HuH-7 (cell line): Measurements from ENCODE around the gene GSTA4.
A peak's percentile ranks its signal among the peaks of the same experiment; 100 is the strongest.

Experiments used
- DNase-seq: peaks from one replicate; pipeline ENCODE4 v3.0.0; 2011; ENCODE audit warnings: low spot score

The GSTA4 gene

GRCh38 chr6:52995089-52995912 is at the start of gene GSTA4:
GSTA4 (minus strand) TSS chr6:52995284; CDS start chr6:52994243, 1,041 bp downstream.
- peak; percentile 70 for DNase-seq

- DNase-seq: no peak
Observed at GRCh38 chr6:53044572-53044971, 49.5 kb upstream of the GSTA4 start.

- DNase-seq: no peak
Observed at GRCh38 chr6:53044071-53044470, 49.0 kb upstream of the GSTA4 start.

DNA sequence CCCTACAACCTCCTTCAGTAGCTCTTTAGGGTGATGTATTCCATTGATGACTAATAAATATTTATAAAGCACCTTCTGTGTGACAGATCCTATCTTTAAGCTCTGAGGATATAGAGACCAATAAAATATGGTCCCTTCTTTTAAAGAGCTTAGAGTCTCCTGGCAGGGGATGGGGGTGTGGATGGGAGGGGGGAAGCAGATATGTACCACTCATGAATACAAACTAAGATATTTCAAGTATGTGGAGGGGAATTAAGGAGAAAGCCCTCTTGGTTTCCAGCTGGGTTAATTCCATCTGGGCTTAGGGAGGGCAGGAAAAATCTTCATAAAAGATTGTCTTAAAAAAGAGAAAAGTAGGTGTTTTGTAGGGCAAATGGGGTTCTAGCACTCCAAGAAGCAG is 48.5 kb upstream of the GSTA4 start:
- DNase-seq: no peak

GRCh38 chr6:53042112-53042511 is 47.0 kb upstream of the GSTA4 start:
- no peak for DNase-seq

GRCh38 chr6:53041356-53041755 is 46.3 kb upstream of the GSTA4 start:
- DNase-seq: no peak

- no peak for DNase-seq
Observed at GRCh38 chr6:53038596-53038995, 43.5 kb upstream of the GSTA4 start.

DNA sequence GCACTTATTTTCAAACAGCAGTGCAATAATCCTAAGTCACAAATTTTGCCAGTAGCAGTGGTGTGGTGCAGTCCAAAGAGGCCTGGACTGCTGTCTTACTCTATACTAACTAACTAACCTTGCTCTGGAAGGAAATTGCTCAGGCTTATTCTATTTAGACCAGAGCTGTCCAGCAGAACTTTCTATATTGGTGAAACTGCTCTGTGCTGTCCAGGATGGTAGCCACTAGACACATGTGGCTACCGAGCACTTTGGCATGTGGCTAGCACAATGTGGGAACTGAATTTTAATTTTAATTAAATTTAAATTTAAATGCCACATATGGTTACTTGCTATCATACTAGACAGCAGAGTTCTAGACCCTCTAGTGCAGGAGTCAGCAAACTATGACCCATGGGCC is 43.1 kb upstream of the GSTA4 start:
- DNase-seq: no peak

GRCh38 chr6:53035549-53036213 is 40.6 kb upstream of the GSTA4 start:
- DNase-seq: no peak

DNA sequence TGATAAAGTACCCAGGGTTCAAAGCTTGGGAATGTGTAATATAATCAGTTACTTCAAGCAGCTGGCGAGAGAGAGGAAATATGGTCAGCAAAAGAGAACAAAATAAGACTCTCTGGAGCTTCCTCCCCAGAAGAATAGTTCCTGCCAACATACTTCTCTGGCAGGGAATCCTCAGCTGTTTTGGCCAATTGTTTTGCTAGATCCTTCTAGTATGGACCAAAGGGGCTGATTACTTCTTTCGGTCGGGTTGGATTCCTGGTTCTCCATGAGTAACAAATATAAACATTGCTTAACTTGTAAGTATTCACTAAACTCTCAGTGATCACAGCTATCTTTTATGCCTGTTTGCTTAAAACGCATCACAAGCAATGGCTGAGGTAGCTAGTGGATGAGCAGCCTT is 38.7 kb upstream of the GSTA4 start:
- DNase-seq: no peak

GRCh38 chr6:53032849-53033248 is 37.8 kb upstream of the GSTA4 start:
- DNase-seq: no peak

GRCh38 chr6:53031281-53031680 is 36.2 kb upstream of the GSTA4 start:
- DNase-seq: no peak

DNA sequence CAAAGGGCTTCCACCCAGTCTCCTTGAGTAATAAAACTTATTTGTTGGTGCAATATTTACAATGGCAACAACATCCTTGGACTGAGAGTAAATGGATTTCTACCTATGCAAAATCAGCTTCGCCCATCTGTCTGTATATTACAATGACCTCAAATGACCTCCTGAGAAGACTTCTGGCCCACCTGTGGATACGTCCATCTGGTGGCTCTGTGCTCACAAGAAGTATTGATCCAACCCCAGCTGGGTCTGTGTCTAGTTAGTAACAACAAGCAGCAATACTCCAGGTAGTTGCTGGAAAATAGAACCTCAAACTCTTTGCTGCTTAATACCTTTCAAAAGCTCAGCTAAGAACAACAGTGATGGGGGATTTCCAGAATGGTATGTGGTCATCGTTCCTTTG is 34.7 kb upstream of the GSTA4 start:
- DNase-seq: no peak

DNA sequence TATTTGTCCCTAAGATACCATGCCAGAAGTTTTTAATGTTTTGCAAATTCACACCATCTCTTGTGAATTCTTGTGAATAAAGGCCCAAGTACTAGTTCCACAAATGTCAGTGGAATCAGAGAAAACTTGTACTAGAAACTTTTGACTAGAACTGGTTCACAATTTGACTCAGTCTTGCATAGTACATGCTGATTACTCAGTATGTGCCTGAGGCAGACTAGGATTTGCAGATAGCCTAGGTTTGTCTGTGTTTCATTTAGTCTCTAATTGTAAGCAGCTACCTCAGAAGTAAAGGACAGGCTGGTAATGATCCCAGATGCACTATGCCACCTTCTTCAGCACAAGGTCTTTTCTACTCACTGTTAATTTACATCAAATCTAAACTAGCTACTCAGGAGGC is 34.2 kb upstream of the GSTA4 start:
- DNase-seq: no peak

DNA sequence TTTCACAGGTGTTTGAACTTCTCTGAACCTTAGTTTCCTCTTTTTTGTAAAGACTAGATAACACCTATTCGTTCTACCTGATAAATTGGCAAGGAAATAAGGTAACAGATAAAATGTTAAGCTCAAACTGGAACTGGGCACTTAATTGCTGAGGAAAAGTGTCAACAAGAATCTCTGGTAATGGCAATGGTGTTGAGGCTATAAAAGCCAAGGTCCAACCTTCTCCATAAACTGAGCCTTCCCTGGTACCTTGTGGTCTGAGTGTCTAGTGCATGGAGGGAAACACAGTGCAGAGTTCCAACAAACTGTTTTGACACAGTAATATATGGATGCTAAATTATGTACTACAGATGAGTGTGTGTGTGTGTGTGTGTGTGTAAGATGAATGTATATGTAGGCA is 33.4 kb upstream of the GSTA4 start:
- DNase-seq: no peak

DNA sequence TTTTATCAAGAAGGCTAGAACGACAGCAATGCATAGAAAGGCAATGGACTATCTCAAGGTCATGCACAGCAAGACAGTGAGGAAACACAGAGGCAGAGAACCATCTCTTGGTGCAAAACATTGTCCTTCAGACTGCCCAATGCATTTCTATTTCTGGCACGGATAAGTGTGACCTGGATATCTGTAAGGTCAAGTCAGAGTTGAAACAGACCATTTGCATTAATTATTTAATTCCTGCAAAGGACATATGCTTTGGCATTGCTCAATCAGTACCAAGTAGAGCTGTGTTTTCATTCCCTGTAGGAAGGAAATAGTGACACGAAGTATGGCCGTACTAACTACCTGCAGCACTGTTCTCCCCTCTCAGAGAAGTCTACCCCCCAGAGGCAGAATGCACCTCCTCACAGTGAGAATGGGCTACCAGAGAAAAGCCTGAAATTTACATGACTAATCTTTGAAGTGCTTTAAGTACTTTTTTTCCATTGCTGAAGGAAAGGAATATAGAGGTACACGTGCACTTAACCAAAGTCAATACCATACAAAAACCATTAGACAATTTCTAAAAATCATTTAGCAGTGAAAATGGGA is 32.1 kb upstream of the GSTA4 start:
- DNase-seq: no peak

DNA sequence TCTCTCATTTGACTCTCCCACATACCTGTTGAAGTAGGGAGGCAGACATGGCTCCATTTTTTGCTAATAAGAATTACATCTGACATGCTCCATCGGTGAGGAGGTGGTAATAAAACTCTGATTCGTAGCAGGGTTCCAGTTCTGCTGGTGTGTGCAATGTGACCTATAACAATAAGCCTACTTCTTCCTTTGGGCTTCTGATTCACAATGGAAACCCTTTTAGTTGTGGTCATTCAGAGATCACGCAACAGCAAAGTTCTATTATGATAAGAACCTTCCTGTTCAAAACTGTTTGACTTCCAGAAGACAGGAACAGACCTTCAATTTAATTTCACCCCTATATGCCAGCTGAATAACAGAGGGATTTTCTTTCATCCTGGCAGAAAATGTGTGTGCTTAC is 31.4 kb upstream of the GSTA4 start:
- no peak for DNase-seq

- no peak for DNase-seq
Observed at GRCh38 chr6:53023323-53023722, 28.2 kb upstream of the GSTA4 start.

GRCh38 chr6:53020005-53020744 is 25.1 kb upstream of the GSTA4 start:
- DNase-seq: no peak

DNA sequence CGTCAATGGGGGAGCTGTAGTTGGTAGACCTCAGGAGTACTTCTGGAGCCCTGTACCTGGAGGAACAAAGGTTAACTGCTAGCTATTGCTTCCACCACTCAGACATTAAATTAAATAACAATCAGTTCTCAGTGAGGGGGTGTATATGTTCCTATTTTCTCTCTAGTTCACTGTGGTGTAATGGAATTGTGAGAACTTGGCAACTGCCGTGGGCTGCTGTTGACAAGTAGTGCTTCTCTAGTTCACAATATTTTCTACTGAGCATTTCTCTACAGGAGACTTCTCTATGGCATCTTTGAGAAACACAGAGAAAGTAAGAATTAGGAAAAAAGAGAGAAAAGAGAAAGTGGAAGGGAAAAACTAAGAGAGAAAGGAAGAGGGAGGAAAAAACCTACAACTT is 23.4 kb upstream of the GSTA4 start:
- no peak for DNase-seq

GRCh38 chr6:53015486-53015885 is 20.4 kb upstream of the GSTA4 start:
- no peak for DNase-seq

DNA sequence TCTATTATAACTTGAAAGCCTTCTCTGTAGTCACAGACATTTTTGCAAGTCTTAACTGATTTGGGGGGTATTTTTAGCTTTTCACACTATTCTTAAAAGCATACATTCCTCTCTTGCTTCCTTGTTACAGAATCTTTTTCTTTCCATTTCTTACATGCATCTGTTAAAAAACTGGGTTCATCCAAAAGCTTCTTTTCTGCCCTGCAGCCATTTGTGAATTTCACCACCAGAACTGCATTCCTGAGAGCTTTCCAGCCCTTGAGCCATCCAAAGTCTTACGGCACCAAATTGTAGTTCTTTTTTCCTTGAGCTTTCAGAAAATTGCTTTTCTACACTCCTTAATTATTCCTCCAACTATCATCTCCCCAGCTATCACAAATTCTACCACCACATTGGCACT is 19.7 kb upstream of the GSTA4 start:
- no peak for DNase-seq

DNA sequence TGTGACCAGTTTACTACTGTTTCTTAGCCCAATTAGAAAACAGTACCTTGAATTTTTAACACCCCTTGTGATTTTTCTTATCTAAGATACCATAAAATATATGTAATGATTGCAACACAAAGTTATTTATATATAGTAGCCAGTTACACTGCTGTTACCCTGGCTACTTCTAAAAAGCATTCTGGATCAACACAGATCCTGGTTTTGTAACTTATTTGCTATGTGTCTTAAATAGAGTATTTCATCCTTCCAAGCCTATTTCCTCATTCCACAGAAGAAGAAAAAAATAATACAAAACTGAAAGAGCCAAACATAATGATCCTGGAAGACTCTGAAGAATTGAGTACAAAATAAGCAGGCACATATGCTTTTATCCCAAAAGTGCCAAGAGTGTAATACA is 19.0 kb upstream of the GSTA4 start:
- DNase-seq: peak; percentile 8
